Measurements from ENCODE around the gene TRIOBP.

- TF ChIP-seq POLR2AphosphoS5 (IDR thresholded peaks at IDR 0.05) (peak in 3 of 4 donors; percentile 36 to 62 (median 59)), CTCF (IDR thresholded peaks at IDR 0.05) (peak in 1 of 4 experiments; percentile 15), EP300 (IDR thresholded peaks at IDR 0.05) (peak in 1 of 4 donors; percentile 7)
These were observed 45.7 kb downstream of the TRIOBP start for GRCh38 chr22:37742376-37743171.
